Measurements from ENCODE around the gene ESAM.

DNA sequence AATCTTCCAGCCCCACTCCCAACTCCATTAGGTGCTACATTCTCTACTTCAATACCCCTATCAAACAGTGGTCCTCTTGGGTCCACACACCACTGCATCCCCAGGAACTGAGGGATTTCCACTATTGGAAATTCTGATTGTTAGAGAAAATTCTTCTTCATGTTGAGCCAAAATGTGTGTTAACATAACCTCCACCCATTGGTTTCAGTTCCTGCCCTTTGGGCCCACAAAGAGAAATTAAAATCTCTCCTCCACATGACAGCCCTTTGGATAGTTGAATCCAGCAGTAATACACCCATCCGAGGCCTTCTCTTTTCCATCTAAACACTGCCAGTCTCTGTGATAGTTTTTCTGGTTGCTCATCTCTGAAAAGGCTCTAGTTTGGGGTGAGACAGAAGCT, 12.2 kb downstream of the ESAM start:
- TF ChIP-seq, protein P1, sequence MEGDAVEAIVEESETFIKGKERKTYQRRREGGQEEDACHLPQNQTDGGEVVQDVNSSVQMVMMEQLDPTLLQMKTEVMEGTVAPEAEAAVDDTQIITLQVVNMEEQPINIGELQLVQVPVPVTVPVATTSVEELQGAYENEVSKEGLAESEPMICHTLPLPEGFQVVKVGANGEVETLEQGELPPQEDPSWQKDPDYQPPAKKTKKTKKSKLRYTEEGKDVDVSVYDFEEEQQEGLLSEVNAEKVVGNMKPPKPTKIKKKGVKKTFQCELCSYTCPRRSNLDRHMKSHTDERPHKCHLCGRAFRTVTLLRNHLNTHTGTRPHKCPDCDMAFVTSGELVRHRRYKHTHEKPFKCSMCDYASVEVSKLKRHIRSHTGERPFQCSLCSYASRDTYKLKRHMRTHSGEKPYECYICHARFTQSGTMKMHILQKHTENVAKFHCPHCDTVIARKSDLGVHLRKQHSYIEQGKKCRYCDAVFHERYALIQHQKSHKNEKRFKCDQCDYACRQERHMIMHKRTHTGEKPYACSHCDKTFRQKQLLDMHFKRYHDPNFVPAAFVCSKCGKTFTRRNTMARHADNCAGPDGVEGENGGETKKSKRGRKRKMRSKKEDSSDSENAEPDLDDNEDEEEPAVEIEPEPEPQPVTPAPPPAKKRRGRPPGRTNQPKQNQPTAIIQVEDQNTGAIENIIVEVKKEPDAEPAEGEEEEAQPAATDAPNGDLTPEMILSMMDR (IDR thresholded peaks at IDR 0.05), result no peak
- no peak for TF ChIP-seq POLR2A (IDR thresholded peaks at IDR 0.05)

Data from thyroid gland (tissue), 4 donors.